Measurements from ENCODE around the gene PPIL6.
"Not testable (repeated sequence)": the region's sequence is repeated elsewhere in the genome, so short reads cannot be mapped to it uniquely, and the experiment has no call there.

The PPIL6 gene

DNA sequence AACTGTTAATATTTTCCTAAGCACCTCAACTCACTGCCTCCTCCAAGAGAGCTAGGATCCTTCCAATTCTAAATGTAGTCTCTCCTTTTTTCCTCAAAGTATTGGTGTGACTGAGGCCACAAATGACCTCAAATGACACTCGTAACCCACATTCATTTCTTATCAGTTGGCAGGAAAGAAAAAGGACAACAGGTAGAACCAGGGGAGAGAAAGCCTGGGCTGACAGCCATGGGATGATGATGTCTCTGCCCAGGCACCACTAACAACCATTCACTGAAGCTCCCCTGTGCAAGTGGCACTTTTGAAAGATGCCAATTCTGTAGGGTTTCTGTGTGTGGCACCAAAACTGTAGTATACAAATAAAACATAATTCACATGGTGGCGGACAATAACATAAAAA, 35.2 kb upstream of the PPIL6 start:
- no peak for DNase-seq
- Mint-ChIP-seq H3K27ac (peak overlapping the region in 1 of 2 donors; percentile 60), H3K27me3 (no peaks in the 10 kb centered on the region), H3K36me3 (ENCODE audit: insufficient read depth) (peaks cover 67% of the 10 kb centered on the region), H3K4me1 (ENCODE audit: low read depth in 2 of 2) (peaks cover 55 to 70% of the 10 kb centered on the region in 2 donors), H3K9me3 (no peaks in the 10 kb centered on the region), H3K4me3 (no peak overlapping the region)
- ATAC-seq (replicated peaks): no peak

DNA sequence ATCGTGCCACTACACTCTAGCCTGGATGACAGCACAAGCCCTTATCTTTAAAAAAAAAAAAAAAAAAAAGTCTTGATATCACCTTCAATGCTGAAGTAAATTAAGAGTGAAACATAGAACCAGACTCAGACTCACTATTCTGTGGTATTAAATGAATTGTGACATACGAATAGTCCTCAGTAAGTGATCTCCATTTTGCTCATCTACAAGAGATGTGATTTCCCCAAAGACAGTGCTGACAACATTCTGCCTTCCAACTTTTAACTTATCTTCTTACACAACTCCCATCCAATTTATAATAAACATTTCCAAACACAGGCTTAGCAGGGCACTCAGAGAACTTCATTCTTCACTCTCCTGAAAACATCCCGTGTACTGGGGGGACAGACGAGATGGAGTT, 34.6 kb upstream of the PPIL6 start:
- H3K27ac Mint-ChIP-seq: no peak overlapping the region
- no peaks in the 10 kb centered on the region for H3K9me3 Mint-ChIP-seq
- H3K27me3 Mint-ChIP-seq: no peaks in the 10 kb centered on the region
- peaks cover 52 to 66% of the 10 kb centered on the region in 2 donors for H3K4me1 Mint-ChIP-seq (ENCODE audit: low read depth in 2 of 2)
- no peak for DNase-seq
- ATAC-seq (replicated peaks): no peak
- no peak overlapping the region for H3K4me3 Mint-ChIP-seq
- H3K36me3 Mint-ChIP-seq (ENCODE audit: insufficient read depth): peaks cover 73% of the 10 kb centered on the region

DNA sequence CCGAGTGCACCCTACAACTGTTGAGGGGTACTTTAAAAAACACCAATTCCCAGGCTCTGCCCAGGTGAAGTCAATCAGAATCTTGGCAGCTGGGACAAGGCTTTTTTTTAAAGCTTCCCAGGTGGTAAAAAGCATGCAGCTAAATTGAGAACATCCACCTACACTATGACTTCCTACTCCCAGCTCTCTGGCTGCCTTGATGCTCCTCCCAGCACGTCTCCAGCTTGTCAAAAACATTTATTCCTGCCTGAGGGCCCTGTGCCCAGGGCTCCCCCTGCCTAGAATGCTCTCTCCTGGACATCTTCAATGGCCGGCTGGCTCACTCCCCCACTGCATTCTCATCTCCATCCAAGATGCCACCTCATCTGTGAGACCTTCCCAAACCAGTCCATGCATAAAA, 32.7 kb upstream of the PPIL6 start:
- Mint-ChIP-seq H3K9me3 (no peaks in the 10 kb centered on the region), H3K27me3 (no peaks in the 10 kb centered on the region), H3K4me3 (no peak overlapping the region), H3K4me1 (ENCODE audit: low read depth in 2 of 2) (peaks cover 45 to 53% of the 10 kb centered on the region in 2 donors), H3K36me3 (ENCODE audit: insufficient read depth) (peaks cover 62% of the 10 kb centered on the region), H3K27ac (peak overlapping the region; percentile 4 to 57)
- ATAC-seq (replicated peaks): no peak
- DNase-seq: no peak

DNA sequence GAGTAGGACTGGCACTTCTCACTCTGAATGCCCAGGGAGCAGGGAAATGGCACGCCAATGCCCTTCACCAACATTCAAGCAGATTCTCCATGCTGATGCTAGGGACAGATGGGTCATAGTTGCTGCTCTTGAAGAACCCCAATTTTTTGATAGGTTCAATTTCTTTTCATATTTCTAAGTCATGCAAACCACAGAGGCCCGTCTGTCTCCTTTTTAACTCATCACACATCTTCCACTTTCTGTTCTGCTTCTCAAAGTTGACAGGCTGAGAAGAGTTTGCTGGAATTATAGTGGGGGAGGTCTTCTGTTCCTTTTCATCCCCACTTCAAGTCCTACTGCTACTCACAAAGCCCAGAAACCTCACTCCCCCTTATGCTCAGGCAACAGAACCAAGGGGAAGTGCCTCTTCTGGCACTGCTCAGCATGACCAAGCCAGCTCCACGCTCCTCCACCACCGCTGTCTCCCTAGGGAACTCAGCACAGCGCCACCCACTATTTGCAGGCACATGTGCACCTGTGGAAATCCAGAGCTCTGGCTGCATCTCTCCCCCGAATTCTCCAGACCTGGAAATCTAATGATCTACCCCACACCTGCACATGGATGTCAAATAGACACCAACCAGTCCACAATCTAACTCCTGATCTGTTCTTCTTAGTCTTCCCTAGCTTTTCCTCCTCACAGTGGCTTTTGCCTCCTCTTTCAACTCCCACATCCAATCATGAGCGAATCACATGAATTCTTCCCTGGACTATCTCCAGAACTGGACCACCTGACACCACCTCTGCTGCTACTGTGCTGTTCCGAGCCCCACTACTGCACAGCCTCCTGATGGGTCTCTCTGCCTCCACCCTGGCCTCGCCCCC, 31.9 kb upstream of the PPIL6 start:
- H3K36me3 Mint-ChIP-seq (ENCODE audit: insufficient read depth): peaks cover 70% of the 10 kb centered on the region
- no peak for ATAC-seq (replicated peaks)
- no peak overlapping the region for H3K4me3 Mint-ChIP-seq
- DNase-seq: no peak
- H3K9me3 Mint-ChIP-seq: no peaks in the 10 kb centered on the region
- H3K27me3 Mint-ChIP-seq: no peaks in the 10 kb centered on the region
- peaks cover 39 to 45% of the 10 kb centered on the region in 2 donors for H3K4me1 Mint-ChIP-seq (ENCODE audit: low read depth in 2 of 2)
- H3K27ac Mint-ChIP-seq: peak overlapping the region; percentile 57

DNA sequence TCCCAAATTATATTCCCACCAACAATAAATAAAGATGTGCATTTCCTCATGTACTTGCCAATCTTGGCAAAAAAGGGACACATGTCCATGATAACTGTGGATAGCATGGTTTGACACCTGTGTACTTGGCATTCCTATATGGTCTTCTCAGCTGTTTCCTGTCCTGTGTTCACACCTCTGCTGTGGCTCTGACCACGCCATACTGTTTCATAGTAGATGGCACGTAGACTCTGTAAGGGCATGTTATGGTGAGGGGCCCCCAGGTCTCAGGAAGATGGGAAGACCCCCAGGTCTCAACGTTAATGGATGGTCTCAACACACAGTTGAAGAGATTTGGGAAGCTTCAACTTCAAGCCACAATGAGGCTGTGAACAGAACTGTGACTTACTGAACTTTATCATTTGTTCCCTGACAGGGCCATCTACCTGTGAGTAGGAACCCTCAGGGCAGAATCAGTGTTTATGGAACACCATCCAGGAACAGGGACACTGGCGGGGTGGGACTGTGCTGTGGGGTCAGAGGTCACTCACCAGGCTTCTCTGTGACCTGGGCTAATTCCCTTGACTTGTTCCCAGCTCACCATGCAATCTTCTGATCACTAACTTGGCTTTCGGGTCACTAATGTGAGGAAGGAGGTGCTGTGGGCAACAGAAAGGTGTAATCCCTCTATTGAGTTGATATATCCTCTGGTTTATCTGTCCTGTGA, 30.8 kb upstream of the PPIL6 start:
- Mint-ChIP-seq H3K36me3 (ENCODE audit: insufficient read depth) (peaks cover 76% of the 10 kb centered on the region), H3K4me3 (no peak overlapping the region)

DNA sequence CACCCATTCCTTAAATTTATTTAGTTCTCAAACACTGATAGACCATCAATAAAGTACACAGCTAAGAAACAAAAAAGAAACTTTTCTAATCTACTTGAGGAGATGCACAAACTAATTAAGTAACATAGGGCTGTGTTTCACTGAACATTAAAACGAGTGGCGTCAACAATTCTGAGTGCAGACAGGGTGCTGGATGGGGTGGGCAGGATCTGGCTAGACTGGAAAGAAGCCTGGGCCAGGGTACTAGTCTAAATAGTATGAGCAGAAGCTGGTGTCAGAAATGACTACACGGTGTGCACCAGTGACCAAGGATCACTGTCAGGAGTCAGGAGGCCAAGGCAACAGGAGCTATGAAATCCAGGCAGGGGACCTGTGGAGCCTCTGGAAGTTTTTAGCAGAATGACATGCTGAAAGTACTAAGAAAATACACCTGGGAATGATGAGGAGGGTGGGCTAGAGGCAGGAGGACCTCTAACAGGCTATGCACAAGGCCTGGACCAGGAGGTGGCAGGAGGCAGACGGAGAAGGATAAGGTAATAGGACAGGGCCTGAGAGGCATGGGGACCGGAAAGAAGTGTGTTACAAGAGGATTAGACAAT, 29.3 kb upstream of the PPIL6 start:
- no peak overlapping the region for H3K27ac Mint-ChIP-seq
- H3K4me1 Mint-ChIP-seq (ENCODE audit: low read depth in 2 of 2): peaks cover 29 to 33% of the 10 kb centered on the region in 2 donors
- H3K36me3 Mint-ChIP-seq (ENCODE audit: insufficient read depth): peaks cover 76% of the 10 kb centered on the region
- H3K4me3 Mint-ChIP-seq: no peak overlapping the region
- no peaks in the 10 kb centered on the region for H3K27me3 Mint-ChIP-seq
- ATAC-seq (replicated peaks) (no peak), DNase-seq (no peak)
- no peaks in the 10 kb centered on the region for H3K9me3 Mint-ChIP-seq

More for the DNA sequence above, 30.8 kb upstream of the PPIL6 start:
- Mint-ChIP-seq H3K27me3 (no peaks in the 10 kb centered on the region), H3K27ac (peak overlapping the region; percentile 42 to 57), H3K9me3 (no peaks in the 10 kb centered on the region), H3K4me1 (ENCODE audit: low read depth in 2 of 2) (peaks cover 32 to 36% of the 10 kb centered on the region in 2 donors)
- DNase-seq (no peak), ATAC-seq (replicated peaks) (no peak)

DNA sequence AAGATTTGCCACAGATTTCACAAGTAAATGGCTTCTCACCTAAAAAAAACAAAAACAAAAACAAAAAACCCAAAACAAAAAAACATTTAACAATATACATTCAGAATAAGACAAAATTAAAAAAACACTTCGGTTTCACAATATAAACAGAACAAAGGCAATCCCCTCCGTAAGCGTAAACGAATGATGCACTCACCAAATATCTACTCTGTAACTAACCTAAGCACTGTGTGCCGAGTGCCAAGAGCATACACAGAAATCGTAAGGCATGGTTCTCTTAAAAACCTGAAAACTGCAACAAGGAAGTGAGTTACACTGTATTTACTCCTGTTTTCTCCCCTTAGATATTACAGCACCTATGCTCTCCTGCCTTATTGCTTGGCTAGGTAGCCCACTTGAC, 27.3 kb upstream of the PPIL6 start:
- Mint-ChIP-seq H3K27me3 (no peaks in the 10 kb centered on the region), H3K4me1 (ENCODE audit: low read depth in 2 of 2) (peaks cover 20 to 29% of the 10 kb centered on the region in 2 donors), H3K27ac (peak overlapping the region in 1 of 2 donors; percentile 13), H3K36me3 (ENCODE audit: insufficient read depth) (peaks cover 77% of the 10 kb centered on the region), H3K9me3 (no peaks in the 10 kb centered on the region), H3K4me3 (no peak overlapping the region)
- no peak for ATAC-seq (replicated peaks)
- DNase-seq: no peak

DNA sequence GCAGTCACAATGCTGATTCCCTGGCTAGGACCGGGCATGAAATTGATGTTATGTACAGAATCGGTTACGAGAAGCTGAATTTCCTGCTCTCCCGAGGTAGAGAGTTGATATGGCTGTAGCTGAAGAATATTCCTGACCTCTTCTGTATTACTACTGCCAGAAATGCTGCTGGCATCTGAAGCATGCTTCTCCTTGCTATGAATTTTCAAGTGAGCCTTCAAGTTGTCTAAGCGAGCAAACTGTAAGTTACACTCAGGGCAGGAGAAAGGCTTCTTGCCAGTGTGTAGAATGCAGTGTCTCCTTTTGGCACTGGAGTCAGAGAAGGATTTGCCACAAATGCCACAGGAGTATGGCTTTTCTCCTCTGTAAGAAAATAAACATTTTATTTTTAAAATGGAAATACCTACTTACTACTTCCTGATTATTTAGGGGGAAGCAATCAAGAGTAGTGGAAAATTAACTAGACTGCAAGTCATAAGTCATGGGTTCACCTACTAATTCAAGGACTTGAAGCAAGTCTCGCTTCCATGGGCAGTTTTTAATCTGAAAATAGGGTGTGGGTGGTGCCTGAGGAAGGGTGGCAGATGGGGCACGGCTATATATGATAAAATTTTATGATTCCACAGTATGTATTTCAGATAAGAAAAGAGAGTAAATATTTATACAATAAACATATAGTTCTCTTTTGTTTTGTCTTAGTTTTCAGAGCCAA, 25.9 kb upstream of the PPIL6 start:
- H3K4me1 Mint-ChIP-seq (ENCODE audit: low read depth in 2 of 2): peaks cover 13 to 25% of the 10 kb centered on the region in 2 donors
- H3K27me3 Mint-ChIP-seq: no peaks in the 10 kb centered on the region
- peak overlapping the region in 1 of 2 donors; percentile 46 for H3K27ac Mint-ChIP-seq
- DNase-seq: no peak
- ATAC-seq (replicated peaks): no peak
- H3K4me3 Mint-ChIP-seq: no peak overlapping the region
- H3K36me3 Mint-ChIP-seq (ENCODE audit: insufficient read depth): peaks cover 79% of the 10 kb centered on the region
- no peaks in the 10 kb centered on the region for H3K9me3 Mint-ChIP-seq

DNA sequence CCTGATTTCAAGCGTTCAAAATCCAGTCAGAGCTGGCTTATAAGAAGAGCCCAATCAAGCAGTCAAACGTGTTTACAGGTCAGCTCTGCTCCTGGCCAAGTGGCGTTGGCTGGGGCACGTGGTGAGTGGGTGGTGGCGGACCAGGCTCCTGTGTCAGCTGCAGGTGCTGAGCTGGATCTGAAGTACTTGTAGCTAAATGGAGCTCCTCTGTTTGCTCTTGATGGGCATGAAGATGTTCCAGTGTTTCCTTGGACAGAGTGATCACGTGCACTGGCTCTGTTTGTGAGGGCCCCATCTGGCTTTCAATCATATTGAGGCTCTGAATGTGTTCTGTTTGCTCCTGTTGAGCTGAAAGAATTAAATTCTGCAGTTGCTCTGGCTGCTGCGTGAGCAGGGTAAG, 25.3 kb upstream of the PPIL6 start:
- Mint-ChIP-seq H3K4me1 (ENCODE audit: low read depth in 2 of 2) (peaks cover 10 to 25% of the 10 kb centered on the region in 2 donors), H3K27me3 (no peaks in the 10 kb centered on the region), H3K4me3 (no peak overlapping the region), H3K9me3 (no peaks in the 10 kb centered on the region), H3K36me3 (ENCODE audit: insufficient read depth) (peaks cover 76% of the 10 kb centered on the region), H3K27ac (peak overlapping the region in 1 of 2 donors; percentile 60)
- DNase-seq (no peak), ATAC-seq (replicated peaks) (no peak)

DNA sequence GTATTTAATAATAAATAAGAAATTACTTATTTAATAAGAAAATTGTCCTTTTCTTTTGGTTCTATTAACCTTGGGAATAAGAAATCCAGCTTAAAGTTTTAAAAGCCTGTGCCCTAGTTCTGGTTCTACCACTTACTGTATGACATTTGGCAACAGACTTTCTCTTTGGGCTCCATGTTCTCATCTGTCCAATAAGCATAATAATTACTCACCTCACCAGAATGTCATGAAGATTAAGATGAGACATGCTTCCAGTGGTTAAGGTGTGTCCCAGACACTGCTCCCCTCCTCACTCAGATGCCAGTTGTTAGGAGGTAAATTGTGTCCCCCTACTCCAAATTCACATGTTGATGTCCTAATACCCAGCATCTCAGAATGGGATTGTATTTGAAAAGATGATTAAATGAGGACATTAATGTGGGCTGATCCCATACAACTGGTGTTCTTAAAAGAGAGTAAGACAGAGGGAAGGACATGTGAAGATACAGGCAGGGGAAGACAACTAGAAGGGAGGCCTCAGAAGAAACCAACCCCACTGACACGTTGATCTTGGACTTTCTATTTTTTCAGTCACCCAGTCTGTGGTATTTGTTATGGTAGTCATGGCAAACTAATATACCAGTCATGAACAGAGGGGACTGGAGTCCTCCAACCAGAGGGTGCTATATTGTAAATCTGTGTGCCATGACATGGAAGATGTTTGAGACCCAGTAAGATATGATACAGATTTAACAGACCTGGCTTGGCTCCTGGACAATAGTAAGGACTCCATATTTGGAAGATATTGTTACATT, 21.5 kb upstream of the PPIL6 start:
- DNase-seq: no peak
- Mint-ChIP-seq H3K36me3 (ENCODE audit: insufficient read depth) (peaks cover 49% of the 10 kb centered on the region), H3K4me1 (ENCODE audit: low read depth in 2 of 2) (peaks cover 16 to 44% of the 10 kb centered on the region in 2 donors), H3K4me3 (no peak overlapping the region), H3K27me3 (no peaks in the 10 kb centered on the region), H3K27ac (peak overlapping the region in 1 of 2 donors; percentile 12), H3K9me3 (no peaks in the 10 kb centered on the region)
- ATAC-seq (replicated peaks): no peak

DNA sequence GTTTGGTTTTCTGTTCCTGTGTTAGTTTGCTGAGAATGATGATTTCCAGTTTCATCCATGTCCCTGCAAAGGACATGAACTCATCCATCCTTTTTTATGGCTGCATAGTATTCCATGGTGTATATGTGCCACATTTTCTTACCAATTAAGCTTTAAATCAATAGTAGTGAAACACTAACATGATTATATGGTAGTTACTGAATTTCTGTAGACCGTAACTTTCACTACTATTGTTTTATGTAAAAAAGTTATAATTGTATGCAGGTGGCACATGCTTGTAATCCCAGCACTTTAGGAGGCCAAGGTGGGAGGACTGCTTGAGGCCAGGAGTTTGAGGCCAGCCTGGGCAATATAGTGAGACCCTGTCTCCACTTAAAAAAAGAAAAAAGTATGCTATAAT, 20.8 kb upstream of the PPIL6 start:
- Mint-ChIP-seq H3K4me1 (ENCODE audit: low read depth in 2 of 2) (peaks cover 20 to 49% of the 10 kb centered on the region in 2 donors), H3K36me3 (ENCODE audit: insufficient read depth) (peaks cover 44% of the 10 kb centered on the region)
- H3K27me3 Mint-ChIP-seq; ATAC-seq (replicated peaks); DNase-seq; H3K9me3 Mint-ChIP-seq; H3K4me3 Mint-ChIP-seq; H3K27ac Mint-ChIP-seq: not testable (repeated sequence)

DNA sequence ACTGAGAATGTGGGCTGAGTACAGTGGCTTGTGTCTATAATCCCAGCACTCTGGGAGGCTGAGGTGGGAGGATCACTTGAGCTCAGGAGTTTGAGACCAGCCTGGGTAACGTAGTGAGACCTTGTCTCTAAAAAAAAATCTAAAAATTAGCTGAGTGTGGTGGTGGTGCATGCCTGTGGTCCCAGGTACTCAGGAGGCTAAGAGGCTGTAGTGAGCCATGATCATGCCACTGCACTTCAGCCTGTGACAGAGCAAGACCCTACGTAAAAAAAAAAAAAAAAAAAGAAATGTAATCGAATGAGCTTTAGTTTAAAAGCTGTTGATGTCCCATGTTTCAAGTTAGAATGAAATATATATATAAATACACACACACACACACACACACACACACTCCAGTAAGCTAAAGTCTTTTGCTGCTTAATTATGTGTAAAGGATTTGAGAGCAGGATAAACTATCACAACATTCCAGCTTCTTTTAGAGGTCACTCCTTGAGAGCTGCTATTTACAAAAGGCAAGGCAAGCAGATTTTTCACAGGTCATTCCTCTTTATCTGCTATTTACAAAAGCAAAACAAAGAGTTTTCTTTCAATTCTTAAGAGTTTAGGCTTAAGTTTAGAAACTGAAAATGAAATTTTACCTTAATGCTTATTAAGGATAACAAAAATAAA, 19.9 kb upstream of the PPIL6 start:
- Mint-ChIP-seq H3K36me3 (ENCODE audit: insufficient read depth) (peaks cover 37% of the 10 kb centered on the region), H3K27ac (peak overlapping the region; percentile 4 to 7), H3K4me1 (ENCODE audit: low read depth in 2 of 2) (peaks cover 20 to 41% of the 10 kb centered on the region in 2 donors), H3K9me3 (no peaks in the 10 kb centered on the region), H3K4me3 (no peak overlapping the region), H3K27me3 (no peaks in the 10 kb centered on the region)
- DNase-seq: no peak
- no peak for ATAC-seq (replicated peaks)
